Neuronal stem cell (in vitro differentiated cells): Measurements from ENCODE around the gene PID1.

Experiments used
- DNase-seq: peaks from one replicate; pipeline ENCODE4 v3.0.0-alpha.2; 2013; ENCODE audit warnings: low spot score
- H2AFZ ChIP-seq: one replicate; pipeline ENCODE4 v1.6.1; 2013; ENCODE audit warnings: mild to moderate bottlenecking, low read length, inconsistent platforms
- H2AK5ac ChIP-seq: 2 replicates; pipeline ENCODE4 v1.6.1; 2013; ENCODE audit warnings: low read depth, mild to moderate bottlenecking, inconsistent platforms, low read length, moderate library complexity, mixed read lengths
- H2BK120ac ChIP-seq: 2 replicates; pipeline ENCODE4 v1.6.1; 2013; ENCODE audit warnings: low read depth, mild to moderate bottlenecking, inconsistent platforms, low read length, moderate library complexity, mixed read lengths
- H2BK12ac ChIP-seq: one replicate; pipeline ENCODE4 v1.6.1; 2013; ENCODE audit warnings: low read length, inconsistent platforms
- H2BK15ac ChIP-seq: 2 replicates; pipeline ENCODE4 v1.6.1; 2013; ENCODE audit warnings: mild to moderate bottlenecking, low read length, inconsistent platforms, mixed read lengths
- H2BK5ac ChIP-seq: one replicate; pipeline ENCODE4 v1.6.1; 2013; ENCODE audit warnings: inconsistent platforms, mild to moderate bottlenecking, low read length, moderate library complexity
- H3K14ac ChIP-seq: one replicate; pipeline ENCODE4 v1.6.1; 2013; ENCODE audit warnings: low read length, inconsistent platforms
- H3K18ac ChIP-seq: 2 replicates; pipeline ENCODE4 v1.6.1; 2013; ENCODE audit warnings: low read length, inconsistent platforms
- H3K23ac ChIP-seq: 2 replicates; pipeline ENCODE4 v1.6.1; 2013; ENCODE audit warnings: low read depth, mild to moderate bottlenecking, mixed read lengths, low read length, inconsistent platforms; ENCODE audit not compliant: poor library complexity
- H3K27ac ChIP-seq: replicated peaks from 3 replicates; pipeline ENCODE4 v1.5.1; 2013; ENCODE audit warnings: low read length, inconsistent platforms
- H3K27me3 ChIP-seq, 3 experiments: 2 replicates each; pipeline ENCODE4 v1.6.1; 2013; ENCODE audit warnings: low read length in 3 of 3, mild to moderate bottlenecking in 2 of 3, inconsistent platforms in 1 of 3, low read depth in 1 of 3, mixed read lengths in 1 of 3, moderate library complexity in 1 of 3; ENCODE audit not compliant: control insufficient read depth in 3 of 3, insufficient read depth in 3 of 3
- H3K36me3 ChIP-seq, 2 donors: replicated peaks in 1 of 2; 2 replicates each; pipeline ENCODE4 v1.6.1; 2013; ENCODE audit warnings: low read length in 2 of 2; ENCODE audit not compliant: control insufficient read depth in 2 of 2, insufficient read depth in 2 of 2
- H3K4ac ChIP-seq: 2 replicates; pipeline ENCODE4 v1.6.1; 2013; ENCODE audit warnings: inconsistent platforms, mild to moderate bottlenecking, low read length, moderate library complexity
- H3K4me1 ChIP-seq, 2 donors: 1 replicate in 1 of 2; 2 replicates in 1 of 2; pipeline ENCODE4 v1.6.1; 2013; ENCODE audit warnings: low read length in 2 of 2, low read depth in 1 of 2; ENCODE audit not compliant: control insufficient read depth in 2 of 2, insufficient read depth in 1 of 2
- H3K4me2 ChIP-seq: one replicate; pipeline ENCODE4 v1.6.1; 2013; ENCODE audit warnings: mild to moderate bottlenecking, low read length, inconsistent platforms; ENCODE audit not compliant: insufficient read depth, poor library complexity, severe bottlenecking
- H3K4me3 ChIP-seq, 2 donors: 2 replicates each; pipeline ENCODE4 v1.5.1; 2013; ENCODE audit warnings: low read length in 2 of 2, mild to moderate bottlenecking in 2 of 2, inconsistent platforms in 1 of 2, moderate library complexity in 1 of 2
- H3K79me1 ChIP-seq: one replicate; pipeline ENCODE4 v1.6.1; 2013; ENCODE audit warnings: low read depth, mild to moderate bottlenecking, inconsistent platforms, low read length, moderate library complexity
- H3K9ac ChIP-seq: one replicate; pipeline ENCODE4 v1.6.1; 2013; ENCODE audit warnings: mild to moderate bottlenecking, low read depth, low read length, inconsistent platforms; ENCODE audit not compliant: poor library complexity
- H3K9me3 ChIP-seq, 2 donors: replicated peaks in 1 of 2; 2 replicates each; pipeline versions ENCODE3 to v1.6.1; 2013; ENCODE audit warnings: low read length in 2 of 2, mild to moderate bottlenecking in 2 of 2, inconsistent platforms in 1 of 2, low read depth in 1 of 2, mixed read lengths in 1 of 2, moderate library complexity in 1 of 2; ENCODE audit not compliant: control insufficient read depth in 2 of 2, insufficient read depth in 1 of 2
- H4K8ac ChIP-seq: one replicate; pipeline ENCODE4 v1.6.1; 2013; ENCODE audit warnings: low read depth, mild to moderate bottlenecking, inconsistent platforms, low read length, moderate library complexity
- H4K91ac ChIP-seq: one replicate; pipeline ENCODE4 v1.6.1; 2013; ENCODE audit warnings: low read length, low read depth, mild to moderate bottlenecking, inconsistent platforms; ENCODE audit not compliant: poor library complexity
- WGBS, 2 donors: extraction: QIAGEN DNeasy Blood & Tissue Kit; methylation state at CpG; one replicate each; pipeline ENCODE4 v1.1.7; 2013; ENCODE audit warnings: missing lambda C conversion rate in 2 of 2, mixed read lengths in 1 of 2; ENCODE audit not compliant: insufficient read length in 2 of 2, insufficient replicate concordance in 1 of 2; ENCODE audit errors: extremely low coverage in 2 of 2; 5-methylcytosine and 5-hydroxymethylcytosine counted together

Gene PID1

GRCh38 chr2:229042349-229042748 lies 228.7 kb downstream of the PID1 start:
- no peak overlapping the region for H3K14ac ChIP-seq
- no peak overlapping the region for H3K18ac ChIP-seq

GRCh38 chr2:229041691-229042090 lies 229.4 kb downstream of the PID1 start:
- H3K4me1 ChIP-seq: no peaks in the 10 kb centered on the region
- no peaks in the 10 kb centered on the region for H3K36me3 ChIP-seq
- no peak overlapping the region for H3K27ac ChIP-seq
- no peak overlapping the region for H4K8ac ChIP-seq
- no peak for DNase-seq
- H2AFZ ChIP-seq: no peak overlapping the region
- H3K4ac ChIP-seq: no peak overlapping the region
- H3K14ac ChIP-seq: no peak overlapping the region
- no peak overlapping the region for H3K9ac ChIP-seq
- H3K23ac ChIP-seq: no peak overlapping the region
- H4K91ac ChIP-seq: no peak overlapping the region
- no peak overlapping the region for H3K18ac ChIP-seq
- H2AK5ac ChIP-seq: no peak overlapping the region
- H3K4me3 ChIP-seq: no peak overlapping the region
- WGBS, 2 donors: no CpG with 5 or more reads among the region's 2 CpGs
- no peak overlapping the region for H2BK15ac ChIP-seq
- H2BK5ac ChIP-seq: no peak overlapping the region
- H2BK12ac ChIP-seq: no peak overlapping the region
- H2BK120ac ChIP-seq: no peak overlapping the region
- no peaks in the 10 kb centered on the region for H3K27me3 ChIP-seq
- no peaks in the 10 kb centered on the region for H3K9me3 ChIP-seq
- H3K79me1 ChIP-seq: no peaks in the 10 kb centered on the region
- H3K4me2 ChIP-seq: no peak overlapping the region

More at GRCh38 chr2:229042349-229042748, 228.7 kb downstream of the PID1 start:
- Histone ChIP-seq H3K4me1 (no peaks in the 10 kb centered on the region), H3K4me3 (no peak overlapping the region), H3K27ac (no peak overlapping the region), H3K9ac (no peak overlapping the region), H3K9me3 (no peaks in the 10 kb centered on the region), H3K79me1 (no peaks in the 10 kb centered on the region), H4K8ac (no peak overlapping the region), H2BK15ac (no peak overlapping the region), H2AFZ (no peak overlapping the region), H2BK120ac (no peak overlapping the region), H3K4ac (no peak overlapping the region), H3K23ac (no peak overlapping the region), H2BK12ac (no peak overlapping the region), H4K91ac (no peak overlapping the region), H3K4me2 (no peak overlapping the region), H2AK5ac (no peak overlapping the region), H2BK5ac (no peak overlapping the region), H3K27me3 (no peaks in the 10 kb centered on the region), H3K36me3 (no peaks in the 10 kb centered on the region)
- no CpG with 5 or more reads among the region's 2 CpGs for WGBS, 2 donors
- no peak for DNase-seq

GRCh38 chr2:229037621-229038020 lies 233.5 kb downstream of the PID1 start:
- Histone ChIP-seq H3K79me1 (no peaks in the 10 kb centered on the region), H3K4me3 (no peak overlapping the region), H3K14ac (no peak overlapping the region), H3K27me3 (no peaks in the 10 kb centered on the region), H3K9ac (no peak overlapping the region), H2AK5ac (no peak overlapping the region), H2BK15ac (no peak overlapping the region), H3K18ac (no peak overlapping the region), H3K4ac (no peak overlapping the region), H2BK5ac (no peak overlapping the region), H2BK12ac (no peak overlapping the region), H3K4me2 (no peak overlapping the region), H3K4me1 (no peaks in the 10 kb centered on the region), H3K36me3 (no peaks in the 10 kb centered on the region), H3K9me3 (no peaks in the 10 kb centered on the region), H4K8ac (no peak overlapping the region), H4K91ac (no peak overlapping the region), H3K23ac (no peak overlapping the region), H2BK120ac (no peak overlapping the region), H2AFZ (no peak overlapping the region), H3K27ac (no peak overlapping the region)
- DNase-seq: no peak
- no CpG with 5 or more reads among the region's 4 CpGs for WGBS, 2 donors

- Histone ChIP-seq H3K27me3 (no peaks in the 10 kb centered on the region), H3K9ac (no peak overlapping the region), H4K91ac (no peak overlapping the region), H3K18ac (no peak overlapping the region), H3K4me1 (no peaks in the 10 kb centered on the region), H3K9me3 (no peaks in the 10 kb centered on the region), H2BK15ac (no peak overlapping the region), H2BK12ac (no peak overlapping the region), H3K36me3 (no peaks in the 10 kb centered on the region), H3K4me2 (no peak overlapping the region), H4K8ac (no peak overlapping the region), H2AK5ac (no peak overlapping the region), H2BK5ac (no peak overlapping the region), H2BK120ac (no peak overlapping the region), H3K23ac (no peak overlapping the region), H3K4ac (no peak overlapping the region), H3K27ac (no peak overlapping the region), H2AFZ (no peak overlapping the region), H3K14ac (no peak overlapping the region), H3K79me1 (no peaks in the 10 kb centered on the region), H3K4me3 (no peak overlapping the region)
- WGBS, 2 donors: no CpG with 5 or more reads among the region's 3 CpGs
- no peak for DNase-seq
Observed at GRCh38 chr2:229033816-229034215, 237.3 kb downstream of the PID1 start.
